Ovary (tissue), 9 donors: Measurements from ENCODE around the gene SIL1. TPM values are rescaled to one million over a fixed set of nuclear protein-coding genes. Genes with fewer than 3 reads are reported as not detected.

ENCODE experiments used
- DNase-seq, 5 donors: peaks; one replicate each; pipeline ENCODE4 v3.0.0-alpha.2; 2019 to 2020
- H3K27ac ChIP-seq, 2 donors: fragments of 200-600 bp; one replicate each; pipeline versions ENCODE4 v1.5.1 to v1.8.0; 2019 to 2022
- H3K27me3 ChIP-seq: fragments of 200-600 bp; one replicate; pipeline ENCODE4 v1.8.0; 2022
- H3K36me3 ChIP-seq: fragments of 200-600 bp; sonication (generic); one replicate; pipeline ENCODE4 v1.5.1; 2019
- H3K4me1 ChIP-seq: one replicate; pipeline ENCODE4 v1.8.1; 2013; ENCODE audit warnings: mild to moderate bottlenecking, moderate library complexity; ENCODE audit not compliant: insufficient read depth
- H3K4me3 ChIP-seq: fragments of 200-600 bp; sonication (generic); one replicate; pipeline ENCODE4 v1.5.1; 2017
- H3K9me3 ChIP-seq, 2 donors: fragments of 200-600 bp in 1 of 2; sonication (generic) in 1 of 2; one replicate each; pipeline versions ENCODE4 v1.5.1 to v1.8.1; 2013 to 2019; ENCODE audit warnings: mild to moderate bottlenecking in 1 of 2, moderate library complexity in 1 of 2
- CTCF ChIP-seq, 3 donors: fragments of 450-650 bp in 2 of 3; fragments of 200-600 bp in 1 of 3; IDR thresholded peaks; one replicate each; pipeline versions ENCODE4 v1.5.1 to v1.8.0; 2016 to 2022; ENCODE audit warnings: antibody characterized with exemption in 3 of 3, mild to moderate bottlenecking in 1 of 3
- EP300 ChIP-seq: sonication (generic); formaldehyde crosslinking; IDR thresholded peaks from one replicate; pipeline ENCODE4 v1.6.1; 2017; ENCODE audit warnings: antibody characterized with exemption
- POLR2A ChIP-seq: fragments of 450-650 bp; IDR thresholded peaks from one replicate; pipeline ENCODE4 v1.6.1; 2017; ENCODE audit warnings: antibody characterized with exemption, mild to moderate bottlenecking, moderate library complexity
- WGBS, 3 donors: extraction: QIAGEN DNeasy Blood & Tissue Kit in 1 of 3; methylation state at CpG; one replicate each; pipeline versions ENCODE4 v1.1.5 to v1.1.7; 2013 to 2017; 5-methylcytosine and 5-hydroxymethylcytosine counted together
- intact Hi-C, 4 donors: fragments of 100-400 bp; cut with DNase I; formaldehyde crosslinking; loops; one replicate each; pipeline versions ENCODE4 v1.11.0 to v1.15.1; 2022 to 2023
- polyA plus RNA-seq, 2 donors: library from polyadenylated mRNA; stranded (reverse); fragments of 200-250 nt in 1 of 2; fragments of 350-450 nt in 1 of 2; fragmentation: Illumina TruSeq in 1 of 2; extraction: RNeasy Lipid Tissue Mini Kit (QIAGEN cat#74804) in 1 of 2; gene quantifications; one replicate each; pipeline ENCODE4 v1.2.3, GENCODE V29; 2013 to 2014
- total RNA-seq, 7 donors: library from RNA; depleted of rRNA in 2 of 7; stranded (reverse); fragments of >200 nt in 2 of 7; fragmentation: NEBNext Ultra II Directional in 3 of 7; extraction: Animal tissue kit (Norgen Biotek cat#: 25700) in 3 of 7; gene quantifications; one replicate each; pipeline versions ENCODE4 v1.1.0 to v1.2.4, GENCODE V29; 2016 to 2023
- donor health status: DM: no; HTN: no; CAD: no; lungs with moderate emphysema.
- donor health status: DM: no; HTN: no; CAD: no.
- donor health status: Bipolar disorder and iron deficiency.
- donor health status: DM: yes; HTN: yes; CAD: no.
- donor health status: DM: no; HTN: no; CAD: no.
- donor health status: DM: yes; HTN: yes; CAD: no.

Gene SIL1
- total and polyA plus RNA-seq, 9 donors: 15.7 to 93.0 (median 34.9) TPM

- intact Hi-C loops: no loop called here
- no peak overlapping the region for H3K4me3 ChIP-seq
- WGBS, 3 donors: 88 to 94% (median 91%) methylated on average over 4 of the region's 4 CpGs
- H3K36me3 ChIP-seq: no peaks in the 10 kb centered on the region
- no peaks in the 10 kb centered on the region for H3K9me3 ChIP-seq
- peaks cover 20% of the 10 kb centered on the region for H3K4me1 ChIP-seq
- no peak overlapping the region for H3K27ac ChIP-seq
- TF ChIP-seq EP300 (no peak), POLR2A (no peak), CTCF (IDR thresholded peaks at IDR 0.05) (no peak)
- no peaks in the 10 kb centered on the region for H3K27me3 ChIP-seq
- DNase-seq: no peak
Observed at GRCh38 chr5:138949223-138949574, 249.0 kb downstream of the SIL1 start.

GRCh38 chr5:138948471-138949222 is 249.5 kb downstream of the SIL1 start:
- no peak overlapping the region for H3K27ac ChIP-seq
- intact Hi-C loops: no loop called here

GRCh38 chr5:138947780-138948179 is 250.4 kb downstream of the SIL1 start:
- H3K4me1 ChIP-seq: peaks cover 14% of the 10 kb centered on the region
- no peak overlapping the region for H3K4me3 ChIP-seq
- no peak for DNase-seq
- H3K27me3 ChIP-seq: no peaks in the 10 kb centered on the region
- no peak overlapping the region for H3K27ac ChIP-seq
- H3K9me3 ChIP-seq: no peaks in the 10 kb centered on the region
- no peaks in the 10 kb centered on the region for H3K36me3 ChIP-seq
- 89 to 93% (median 91%) methylated on average over 5 of the region's 5 CpGs for WGBS, 3 donors
- TF ChIP-seq POLR2A (no peak), CTCF (IDR thresholded peaks at IDR 0.05) (no peak), EP300 (no peak)
- intact Hi-C loops: no loop called here

More at GRCh38 chr5:138948471-138949222, 249.5 kb downstream of the SIL1 start:
- no peak for DNase-seq
- Histone ChIP-seq H3K36me3 (no peaks in the 10 kb centered on the region), H3K4me3 (no peak overlapping the region), H3K9me3 (no peaks in the 10 kb centered on the region), H3K4me1 (peaks cover 19% of the 10 kb centered on the region), H3K27me3 (no peaks in the 10 kb centered on the region)
- 66 to 77% (median 75%) methylated on average over 23 of the region's 23 CpGs for WGBS, 3 donors
- TF ChIP-seq POLR2A: no peak
- no peak for TF ChIP-seq CTCF (IDR thresholded peaks at IDR 0.05)
- TF ChIP-seq EP300: no peak

GRCh38 chr5:138946831-138947560 is 251.2 kb downstream of the SIL1 start:
- no peak for DNase-seq
- no peak overlapping the region for H3K27ac ChIP-seq
- H3K27me3 ChIP-seq: no peaks in the 10 kb centered on the region
- H3K36me3 ChIP-seq: no peaks in the 10 kb centered on the region
- TF ChIP-seq POLR2A (no peak), EP300 (no peak), CTCF (IDR thresholded peaks at IDR 0.05) (no peak)
- no peaks in the 10 kb centered on the region for H3K9me3 ChIP-seq
- intact Hi-C loops: no loop called here
- WGBS, 3 donors: 94 to 95% (median 94%) methylated on average over 14 to 20 of the region's 20 CpGs
- no peak overlapping the region for H3K4me3 ChIP-seq
- H3K4me1 ChIP-seq: peaks cover 7% of the 10 kb centered on the region
